Suprapubic skin (tissue), 4 donors: ENCODE data around the gene DOK6.

Experiments used
- EP300 ChIP-seq: sonication (generic); formaldehyde crosslinking; IDR thresholded peaks from one replicate; pipeline ENCODE4 v1.6.1; 2017; ENCODE audit warnings: antibody characterized with exemption
- POLR2A ChIP-seq, 2 donors: fragments of 450-650 bp; IDR thresholded peaks; one replicate each; pipeline ENCODE4 v1.6.1; 2017; ENCODE audit warnings: antibody characterized with exemption in 2 of 2, mild to moderate bottlenecking in 2 of 2, moderate library complexity in 2 of 2
- POLR2AphosphoS5 ChIP-seq, 3 donors: sonication (generic); formaldehyde crosslinking; IDR thresholded peaks; one replicate each; pipeline ENCODE4 v1.6.1; 2017; ENCODE audit warnings: antibody characterized with exemption in 3 of 3
- TF ChIP-seq, protein P1 (sequence below), 2 donors: fragments of 200-600 bp in 1 of 2; fragments of 450-650 bp in 1 of 2; sonication (generic) in 1 of 2; IDR thresholded peaks; one replicate each; pipeline ENCODE4 v1.5.1; 2016 to 2019; ENCODE audit warnings: antibody characterized with exemption in 2 of 2, mild to moderate bottlenecking in 1 of 2, moderate library complexity in 1 of 2

DNA sequence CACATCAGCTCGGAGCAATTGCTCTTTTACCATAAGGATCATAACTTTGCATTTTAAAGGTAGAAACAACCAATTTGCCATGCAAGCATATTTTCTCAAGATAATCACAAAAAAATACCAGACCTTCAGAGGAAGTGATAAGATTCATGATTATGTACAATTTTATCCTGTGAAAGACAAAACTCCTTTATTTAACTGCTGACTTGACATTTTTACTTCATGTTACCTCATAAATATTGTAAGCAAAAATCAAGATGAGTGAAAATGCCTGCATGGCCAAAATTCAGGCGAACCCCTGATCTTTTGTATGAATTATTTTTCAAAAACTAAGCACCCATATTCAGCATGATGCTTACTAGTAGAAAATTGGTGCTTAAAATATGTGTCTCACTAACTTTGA is 300.6 kb downstream of the DOK6 start:
- TF ChIP-seq, protein P1, sequence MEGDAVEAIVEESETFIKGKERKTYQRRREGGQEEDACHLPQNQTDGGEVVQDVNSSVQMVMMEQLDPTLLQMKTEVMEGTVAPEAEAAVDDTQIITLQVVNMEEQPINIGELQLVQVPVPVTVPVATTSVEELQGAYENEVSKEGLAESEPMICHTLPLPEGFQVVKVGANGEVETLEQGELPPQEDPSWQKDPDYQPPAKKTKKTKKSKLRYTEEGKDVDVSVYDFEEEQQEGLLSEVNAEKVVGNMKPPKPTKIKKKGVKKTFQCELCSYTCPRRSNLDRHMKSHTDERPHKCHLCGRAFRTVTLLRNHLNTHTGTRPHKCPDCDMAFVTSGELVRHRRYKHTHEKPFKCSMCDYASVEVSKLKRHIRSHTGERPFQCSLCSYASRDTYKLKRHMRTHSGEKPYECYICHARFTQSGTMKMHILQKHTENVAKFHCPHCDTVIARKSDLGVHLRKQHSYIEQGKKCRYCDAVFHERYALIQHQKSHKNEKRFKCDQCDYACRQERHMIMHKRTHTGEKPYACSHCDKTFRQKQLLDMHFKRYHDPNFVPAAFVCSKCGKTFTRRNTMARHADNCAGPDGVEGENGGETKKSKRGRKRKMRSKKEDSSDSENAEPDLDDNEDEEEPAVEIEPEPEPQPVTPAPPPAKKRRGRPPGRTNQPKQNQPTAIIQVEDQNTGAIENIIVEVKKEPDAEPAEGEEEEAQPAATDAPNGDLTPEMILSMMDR (IDR thresholded peaks at IDR 0.05): no peak
- no peak for TF ChIP-seq EP300
- no peak for TF ChIP-seq POLR2A (IDR thresholded peaks at IDR 0.05)
- no peak for TF ChIP-seq POLR2AphosphoS5 (IDR thresholded peaks at IDR 0.05)
